GM12874 (cell line): ENCODE results near the gene NME7.

ENCODE experiments used
- CTCF ChIP-seq: IDR thresholded peaks from 2 replicates; pipeline ENCODE4 v1.5.1; 2011; ENCODE audit warnings: low read depth, mild to moderate bottlenecking, control low read depth, low read length, moderate library complexity; ENCODE audit not compliant: insufficient read depth

NME7 gene

GRCh38 chr1:169119405-169119804 is 248.2 kb downstream of the NME7 start:
- TF ChIP-seq CTCF, result no peak

- no peak for TF ChIP-seq CTCF
These were observed 249.4 kb downstream of the NME7 start for GRCh38 chr1:169118227-169118626.

DNA sequence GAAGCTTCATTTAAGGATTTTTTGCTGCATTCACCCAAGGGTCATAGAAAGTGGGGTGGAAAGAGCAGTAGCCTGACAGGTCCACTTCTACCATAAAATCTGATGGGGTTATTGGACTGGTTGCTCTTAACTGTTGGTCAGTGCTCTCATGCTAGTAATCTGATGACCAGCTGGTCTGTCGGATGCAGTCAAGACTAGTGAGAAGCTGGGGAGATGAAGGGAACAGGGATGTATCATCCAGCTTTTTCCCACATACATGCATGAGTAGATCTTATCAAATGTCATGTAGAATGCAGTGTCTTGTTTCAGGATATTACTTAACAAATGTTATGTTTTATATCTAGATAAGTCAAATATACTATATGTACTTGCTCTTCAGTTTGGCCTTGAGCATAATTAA is 250.0 kb downstream of the NME7 start:
- TF ChIP-seq CTCF, result no peak

DNA sequence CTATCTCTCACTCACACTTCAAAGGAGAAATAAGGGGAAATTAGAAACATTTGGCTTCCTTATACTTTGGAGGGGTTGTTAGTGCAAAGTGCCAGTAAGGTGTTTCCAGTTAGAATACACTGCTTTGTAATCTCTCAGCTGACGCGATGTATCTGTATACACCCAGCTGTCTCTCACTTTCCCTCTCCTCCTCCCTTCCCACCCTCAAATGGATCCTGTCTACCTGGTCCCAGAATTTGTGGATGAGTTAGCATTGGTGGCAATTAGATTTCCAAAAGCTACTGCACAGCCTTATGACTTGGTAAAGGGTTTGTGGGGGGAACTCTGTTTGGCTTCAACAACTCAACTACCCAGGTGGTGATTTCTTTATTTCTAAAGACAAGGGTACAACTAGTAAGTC is 250.6 kb downstream of the NME7 start:
- no peak for TF ChIP-seq CTCF

GRCh38 chr1:169115891-169116585 is 251.6 kb downstream of the NME7 start:
- no peak for TF ChIP-seq CTCF

DNA sequence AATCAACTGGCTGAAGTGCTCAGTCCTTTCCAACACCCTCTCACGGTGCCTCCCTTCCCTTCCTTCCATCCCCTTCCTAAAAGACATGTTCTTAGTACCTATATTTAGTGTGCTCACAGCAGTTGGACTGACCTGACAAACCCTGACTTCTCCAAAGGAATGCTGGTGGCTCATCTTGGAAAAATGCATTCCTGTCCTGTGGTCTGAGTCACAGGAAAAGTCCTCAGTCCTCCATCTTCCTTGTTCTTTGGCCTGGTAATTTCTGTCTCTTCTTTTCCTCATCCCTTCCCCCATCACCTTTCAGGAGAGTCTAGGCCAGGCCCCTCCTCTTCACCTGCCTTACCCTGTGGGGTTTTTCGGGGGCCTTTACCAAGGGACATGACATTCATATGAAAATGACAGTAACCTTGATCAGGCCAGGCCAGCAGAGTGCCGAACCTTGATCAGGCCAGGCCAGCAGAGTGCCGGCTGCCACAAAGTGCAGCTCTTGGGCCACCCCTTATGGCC is 253.9 kb downstream of the NME7 start:
- TF ChIP-seq CTCF, result no peak

DNA sequence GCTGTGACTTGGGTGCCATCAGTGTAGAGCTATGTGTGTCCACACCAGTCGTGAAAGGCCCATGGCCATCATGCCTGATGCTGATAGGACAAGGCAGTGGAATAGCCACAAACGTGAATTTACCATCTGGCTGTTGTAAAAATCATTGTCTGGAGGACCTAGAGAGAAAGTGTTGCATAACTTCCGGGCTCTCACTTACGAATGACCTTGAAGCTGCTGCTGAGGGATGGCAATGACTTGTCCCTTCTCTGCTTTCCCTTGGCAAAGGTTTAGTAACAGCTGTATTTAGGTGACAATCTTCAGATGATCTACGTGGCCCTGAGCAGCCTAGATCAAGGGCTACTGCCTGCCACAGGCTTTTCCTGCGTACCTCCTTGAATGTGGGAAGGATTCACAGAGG is 255.4 kb downstream of the NME7 start:
- no peak for TF ChIP-seq CTCF

DNA sequence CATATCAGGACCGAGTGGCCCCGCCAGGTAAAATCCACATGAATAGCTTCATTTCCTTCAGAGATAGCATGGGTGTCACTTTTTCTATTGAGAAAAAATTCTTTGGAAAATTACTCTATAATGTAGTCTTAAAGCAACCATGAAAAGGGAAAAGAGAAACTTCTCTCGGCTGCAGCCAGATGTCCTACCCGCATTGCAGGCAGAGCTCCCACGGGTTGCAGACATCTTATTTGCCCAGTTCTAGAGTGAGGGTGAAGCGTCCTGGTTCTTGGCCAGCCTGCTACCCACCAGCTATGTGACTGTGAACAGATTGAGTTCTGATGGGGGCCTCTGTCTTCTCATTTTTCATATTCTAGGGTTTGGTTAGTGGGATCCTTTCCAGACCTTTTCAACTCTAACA is 256.1 kb downstream of the NME7 start:
- TF ChIP-seq CTCF, result no peak
